ENCODE results near the gene PPP4R2.

The PPP4R2 gene

GRCh38 chr3:73069775-73070444 is 73.3 kb downstream of the PPP4R2 start:
- no peak for DNase-seq (ENCODE audit: low read depth)

- DNase-seq (ENCODE audit: low read depth), result no peak
Measured at GRCh38 chr3:73070675-73071575, 74.3 kb downstream of the PPP4R2 start.

- DNase-seq (ENCODE audit: low read depth), result no peak
Measured at GRCh38 chr3:73071952-73072351, 75.3 kb downstream of the PPP4R2 start.

- DNase-seq (ENCODE audit: low read depth), result no peak
Measured at GRCh38 chr3:73072634-73073033, 76.0 kb downstream of the PPP4R2 start.

GRCh38 chr3:73073091-73073707 is 76.6 kb downstream of the PPP4R2 start:
- DNase-seq (ENCODE audit: low read depth), result no peak

- DNase-seq (ENCODE audit: low read depth), result no peak
Measured at GRCh38 chr3:73074781-73075180, 78.2 kb downstream of the PPP4R2 start.

- DNase-seq (ENCODE audit: low read depth), result no peak
Measured at GRCh38 chr3:73080216-73080966, 83.8 kb downstream of the PPP4R2 start.

GRCh38 chr3:73081140-73081539 is 84.5 kb downstream of the PPP4R2 start:
- DNase-seq (ENCODE audit: low read depth), result no peak

- no peak for DNase-seq (ENCODE audit: low read depth)
Measured at GRCh38 chr3:73084170-73084569, 87.6 kb downstream of the PPP4R2 start.

GRCh38 chr3:73086071-73086494 is 89.5 kb downstream of the PPP4R2 start:
- DNase-seq (ENCODE audit: low read depth), result peak; percentile 22

- DNase-seq (ENCODE audit: low read depth), result no peak
Measured at GRCh38 chr3:73094129-73094528, 97.5 kb downstream of the PPP4R2 start.

- no peak for DNase-seq (ENCODE audit: low read depth)
Measured at GRCh38 chr3:73094951-73095350, 98.3 kb downstream of the PPP4R2 start.

- DNase-seq (ENCODE audit: low read depth), result no peak
Measured at GRCh38 chr3:73096169-73096568, 99.6 kb downstream of the PPP4R2 start.

GRCh38 chr3:73098026-73098425 is 101.4 kb downstream of the PPP4R2 start:
- DNase-seq (ENCODE audit: low read depth), result no peak

GRCh38 chr3:73098873-73099272 is 102.3 kb downstream of the PPP4R2 start:
- DNase-seq (ENCODE audit: low read depth), result no peak

- DNase-seq (ENCODE audit: low read depth), result peak; percentile 69
Measured at GRCh38 chr3:73100741-73101559, 104.3 kb downstream of the PPP4R2 start.

GRCh38 chr3:73101881-73102280 is 105.3 kb downstream of the PPP4R2 start:
- no peak for DNase-seq (ENCODE audit: low read depth)

GRCh38 chr3:73107215-73107614 is 110.6 kb downstream of the PPP4R2 start:
- DNase-seq (ENCODE audit: low read depth), result no peak

GRCh38 chr3:73107676-73108187 is 111.1 kb downstream of the PPP4R2 start:
- DNase-seq (ENCODE audit: low read depth), result no peak

GRCh38 chr3:73108750-73109149 is 112.1 kb downstream of the PPP4R2 start:
- no peak for DNase-seq (ENCODE audit: low read depth)

- DNase-seq (ENCODE audit: low read depth), result no peak
Measured at GRCh38 chr3:73110530-73110929, 113.9 kb downstream of the PPP4R2 start.
